GM19467 (cell line): ENCODE results near the gene PEX14.

ENCODE experiments used
- ATAC-seq: cut with Tn5 transposase; IDR thresholded peaks from one replicate; pipeline ENCODE4 v1.9.1; 2021; ENCODE audit warnings: mild to moderate bottlenecking, moderate library complexity; ENCODE audit not compliant: unreplicated experiment

Gene PEX14

DNA sequence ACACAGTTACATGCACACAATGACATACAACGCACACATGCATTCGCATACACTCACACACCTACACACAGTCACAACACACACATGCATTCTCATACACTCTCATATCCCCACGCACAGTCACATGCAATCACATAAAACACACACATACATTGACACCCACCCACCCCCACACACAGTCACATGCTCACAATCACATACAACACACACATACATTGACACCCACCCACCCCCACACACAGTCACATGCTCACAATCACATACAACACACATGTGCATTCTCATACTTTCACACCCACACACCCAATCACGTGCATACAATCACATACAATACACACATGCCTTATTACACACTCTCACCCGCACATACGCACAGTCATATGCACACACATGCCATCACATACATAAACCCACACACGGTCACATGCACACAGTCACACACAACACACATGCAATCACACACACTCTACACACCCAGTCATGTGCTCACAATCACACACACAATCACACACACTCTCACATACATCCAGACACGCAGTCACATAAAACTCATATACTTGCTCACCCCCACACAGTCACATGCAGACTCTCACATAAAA lies 187.4 kb downstream of the PEX14 start:
- ATAC-seq, result no peak

DNA sequence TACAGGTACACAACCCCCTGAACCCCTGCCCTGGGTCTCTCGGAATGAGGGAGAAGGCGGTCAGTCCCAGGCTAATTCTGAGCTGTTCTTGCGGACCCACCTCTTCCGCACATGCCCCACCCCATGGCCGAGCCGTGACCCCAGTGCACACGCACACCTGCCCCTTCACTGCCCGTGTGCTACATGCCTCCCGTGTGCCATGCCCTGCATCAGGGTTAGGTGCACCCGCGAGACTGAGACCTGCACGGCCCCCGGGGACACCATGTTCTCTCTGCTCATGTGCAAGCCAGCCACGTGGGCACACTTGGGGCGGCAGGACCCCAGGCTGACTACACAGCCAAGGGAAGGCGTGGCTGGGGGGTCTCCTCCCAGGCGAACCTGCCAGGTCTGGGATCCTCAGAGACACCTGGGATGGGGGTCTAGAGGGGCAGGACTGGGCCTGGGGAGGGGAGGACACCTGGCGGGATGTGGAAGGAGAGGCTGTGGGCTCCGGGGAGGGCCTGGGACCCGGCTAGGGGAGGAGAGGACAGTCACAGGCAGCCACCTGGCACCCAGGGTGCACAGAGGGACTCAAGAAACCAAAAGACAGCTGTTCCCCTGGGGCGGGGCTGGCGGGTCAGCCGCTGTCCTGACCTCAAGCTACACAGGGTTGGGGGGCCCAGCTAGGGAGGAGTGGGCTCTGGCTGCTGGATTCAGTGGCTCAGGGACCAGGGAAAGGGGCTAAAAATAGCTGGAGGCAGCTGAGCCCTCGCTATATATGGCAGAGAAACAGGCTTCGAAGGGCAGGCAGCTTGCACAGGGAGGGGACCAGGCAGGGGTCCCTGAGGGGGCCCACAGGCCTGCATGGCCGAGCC lies 188.3 kb downstream of the PEX14 start:
- ATAC-seq, result no peak

DNA sequence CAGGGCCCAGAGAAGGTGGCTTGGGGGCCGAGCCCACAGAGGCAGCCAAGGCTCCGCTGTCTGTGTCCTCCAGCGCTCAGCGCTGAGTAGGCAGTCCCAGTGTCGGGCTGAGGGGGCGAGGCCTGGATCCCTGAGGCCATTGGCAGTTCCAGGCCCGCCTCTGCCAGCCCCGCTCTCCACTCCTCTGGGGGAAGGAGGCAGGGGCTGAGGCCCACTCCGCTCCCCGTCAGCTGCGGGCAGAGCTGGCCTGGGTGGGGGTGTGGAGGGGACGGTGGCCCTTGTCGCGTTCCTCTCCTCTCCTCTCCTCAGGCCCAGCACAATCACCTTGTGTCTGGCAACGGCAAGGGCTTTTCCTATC lies 188.9 kb downstream of the PEX14 start:
- ATAC-seq, result no peak

GRCh38 chr1:10664251-10664650 lies 189.5 kb downstream of the PEX14 start:
- no peak for ATAC-seq

DNA sequence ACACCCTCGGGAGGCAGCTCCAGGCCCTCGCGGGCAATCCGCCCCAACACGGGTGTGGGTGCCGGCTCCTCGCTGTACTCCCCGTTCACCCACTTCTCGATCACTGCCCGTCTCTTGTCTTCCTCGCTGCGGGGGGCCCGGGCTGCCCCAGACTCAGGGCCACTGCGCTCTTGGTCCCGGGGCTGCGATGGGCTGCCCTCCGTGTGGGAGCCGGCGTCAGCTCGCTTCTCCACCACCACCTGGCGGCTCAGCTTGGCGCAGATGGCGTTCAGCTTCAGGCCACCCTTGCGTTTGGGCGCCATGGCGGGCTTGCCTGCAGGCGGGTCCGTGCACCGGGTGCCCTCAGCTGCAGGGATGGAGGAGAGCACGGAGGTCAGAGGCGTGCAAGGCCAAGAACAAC lies 190.5 kb downstream of the PEX14 start:
- ATAC-seq, result no peak

DNA sequence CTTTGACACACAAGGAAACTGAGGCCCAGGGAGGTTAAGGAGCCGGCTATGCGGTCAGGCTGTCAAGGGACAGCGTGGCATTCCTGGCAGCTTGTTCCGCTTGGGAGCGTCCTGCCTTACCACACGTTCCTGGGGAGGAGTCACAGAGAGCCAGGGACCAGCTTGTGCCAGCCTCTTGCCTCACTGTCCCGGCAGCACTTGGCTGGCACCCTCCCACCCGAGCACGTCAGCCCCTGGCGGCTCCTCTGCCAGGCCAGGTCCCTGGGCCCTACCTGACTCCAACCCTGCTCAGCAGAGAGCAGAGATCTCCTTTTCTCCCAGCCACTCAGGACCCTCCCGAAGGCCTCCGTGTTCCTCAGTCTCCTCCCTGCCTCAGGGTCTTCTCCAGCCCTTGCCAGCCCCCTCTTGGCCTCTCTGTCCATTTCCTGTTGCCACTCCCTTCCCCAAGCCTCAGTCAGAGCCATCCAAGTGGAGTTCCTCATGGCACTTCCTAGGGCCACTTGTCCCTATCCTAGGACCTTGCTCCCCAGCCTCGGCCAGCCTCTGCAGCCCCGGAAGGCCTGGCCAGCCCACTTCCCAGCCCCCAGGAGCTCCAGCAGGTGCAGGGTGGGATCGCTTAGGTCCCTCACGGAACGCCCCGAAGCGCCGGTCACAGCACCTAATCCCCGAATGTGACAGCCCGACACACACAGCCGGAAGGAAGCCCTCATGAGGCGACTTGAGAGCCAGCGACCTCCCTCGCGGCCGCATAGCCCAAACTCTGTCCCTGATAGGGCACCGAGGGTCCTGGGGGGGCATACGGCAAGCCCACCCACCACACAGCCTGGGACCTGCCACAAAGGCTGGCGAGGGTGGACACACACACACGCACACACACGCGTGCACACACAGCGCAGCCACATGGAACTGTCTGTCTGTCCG lies 191.4 kb downstream of the PEX14 start:
- ATAC-seq, result no peak

DNA sequence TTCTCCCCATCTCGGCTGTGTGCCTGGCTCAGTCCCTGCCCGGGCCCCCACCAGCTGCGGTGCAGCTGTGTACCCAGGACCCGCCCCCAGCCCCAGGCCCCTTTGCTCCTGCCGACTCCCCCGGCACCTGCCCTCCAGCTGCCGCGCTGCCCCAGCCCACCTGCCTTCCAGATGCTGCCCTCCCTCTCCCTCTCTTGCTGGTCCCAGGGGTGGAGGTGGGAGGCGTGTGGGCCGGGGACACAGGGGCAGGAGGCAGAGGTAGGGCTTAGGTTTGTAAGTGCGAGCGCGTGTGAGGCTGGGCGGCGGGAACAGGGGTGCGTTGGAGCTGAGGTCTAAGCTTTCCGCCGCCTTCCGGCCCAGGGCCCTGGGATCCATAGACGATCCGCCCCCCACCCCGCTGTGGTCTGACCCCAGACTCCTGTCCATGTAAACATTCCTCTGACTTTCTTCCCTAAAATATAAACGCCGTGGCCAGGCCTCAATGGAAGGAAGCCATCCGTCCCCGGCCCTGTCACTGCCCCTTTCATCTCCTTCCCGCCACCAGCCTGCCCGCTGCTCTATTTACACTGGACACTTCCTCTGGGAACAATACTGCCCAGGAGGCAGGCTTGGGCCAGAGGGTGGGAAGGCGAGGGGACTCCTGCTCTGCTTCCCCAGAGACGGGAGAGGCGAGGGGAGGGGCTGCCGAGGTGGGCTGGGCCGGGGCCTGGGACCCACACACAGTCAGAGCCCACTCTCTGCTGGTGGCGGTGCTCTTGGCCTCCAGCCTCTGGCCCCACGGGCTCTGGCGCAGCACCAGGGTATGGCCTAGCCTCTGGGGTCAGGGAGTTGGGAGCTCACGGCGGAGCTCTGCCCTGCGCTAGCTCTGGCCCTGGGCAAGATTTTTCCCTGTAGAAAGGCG lies 193.4 kb downstream of the PEX14 start:
- ATAC-seq, result no peak

- ATAC-seq, result no peak
Observed at GRCh38 chr1:10669570-10669969, 194.8 kb downstream of the PEX14 start.

- no peak for ATAC-seq
Observed at GRCh38 chr1:10670190-10670589, 195.4 kb downstream of the PEX14 start.

GRCh38 chr1:10671090-10671489 lies 196.3 kb downstream of the PEX14 start:
- no peak for ATAC-seq

DNA sequence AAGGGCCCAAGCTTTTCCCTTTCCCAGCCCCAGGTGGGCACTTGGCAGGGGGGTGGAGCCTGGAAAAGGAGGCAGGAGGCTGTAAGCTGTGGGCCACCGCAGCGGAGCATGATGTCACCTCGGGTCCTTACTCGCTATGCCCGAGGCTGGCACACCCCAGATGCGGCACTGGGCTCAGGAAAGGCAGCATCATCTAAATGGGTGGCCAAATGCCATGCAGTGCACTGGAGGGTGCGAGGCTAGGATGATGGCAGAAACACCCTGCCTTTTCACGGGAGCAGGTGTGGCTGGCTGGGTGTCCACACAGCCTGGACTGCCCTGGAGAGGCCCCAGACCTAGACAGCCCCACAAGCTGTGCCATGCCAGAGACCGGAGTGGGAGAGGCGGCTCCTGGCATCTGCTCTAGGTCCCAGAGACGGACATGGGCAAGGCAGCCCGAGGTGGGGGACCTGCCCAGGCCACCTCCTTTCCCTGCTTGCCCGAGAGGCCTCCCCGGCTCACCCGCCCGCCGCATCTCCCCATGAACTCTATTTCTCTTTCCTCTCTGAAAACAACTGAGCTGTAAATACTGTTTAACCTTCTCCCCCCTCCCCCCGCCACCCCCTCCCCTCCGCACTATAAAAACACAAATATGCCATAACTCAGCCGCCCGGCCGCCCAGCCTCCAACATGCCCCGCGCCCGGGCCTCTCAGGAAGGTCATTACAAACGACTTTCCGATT lies 197.0 kb downstream of the PEX14 start:
- no peak for ATAC-seq

DNA sequence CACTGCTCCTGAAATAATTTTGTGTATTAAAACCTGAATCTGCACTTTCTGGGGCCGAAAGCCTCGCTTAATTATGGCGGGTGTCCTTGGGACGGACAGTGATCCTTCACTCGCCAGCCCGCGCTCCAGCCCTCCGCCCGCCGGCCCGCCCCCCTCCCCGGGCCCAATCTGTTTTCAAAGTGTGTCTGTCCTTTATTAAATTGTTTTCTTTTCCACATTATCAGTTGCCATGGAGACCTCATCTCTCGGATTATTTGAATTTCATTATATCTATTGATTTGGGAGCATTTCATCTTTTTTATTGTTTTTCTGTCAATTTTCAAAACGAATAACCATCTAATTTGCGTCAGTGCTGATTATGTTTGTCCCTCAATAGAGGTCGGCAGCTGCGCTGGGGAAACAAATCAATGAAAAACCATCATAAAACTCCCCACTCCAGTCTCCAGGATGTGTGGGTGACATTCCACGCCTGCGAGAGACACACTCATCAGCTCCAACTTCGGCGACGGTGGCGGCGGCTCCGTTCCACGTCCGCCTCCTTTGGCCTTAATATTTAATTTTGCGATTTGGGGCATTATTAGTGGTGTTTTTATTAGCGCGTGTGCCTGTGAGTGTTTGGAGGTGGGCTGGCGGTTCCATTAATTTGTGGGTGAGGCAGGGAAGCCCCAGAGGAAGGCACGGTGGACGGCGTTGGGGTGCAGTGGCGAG lies 197.7 kb downstream of the PEX14 start:
- no peak for ATAC-seq

GRCh38 chr1:10673109-10673711 lies 198.5 kb downstream of the PEX14 start:
- ATAC-seq, result no peak

DNA sequence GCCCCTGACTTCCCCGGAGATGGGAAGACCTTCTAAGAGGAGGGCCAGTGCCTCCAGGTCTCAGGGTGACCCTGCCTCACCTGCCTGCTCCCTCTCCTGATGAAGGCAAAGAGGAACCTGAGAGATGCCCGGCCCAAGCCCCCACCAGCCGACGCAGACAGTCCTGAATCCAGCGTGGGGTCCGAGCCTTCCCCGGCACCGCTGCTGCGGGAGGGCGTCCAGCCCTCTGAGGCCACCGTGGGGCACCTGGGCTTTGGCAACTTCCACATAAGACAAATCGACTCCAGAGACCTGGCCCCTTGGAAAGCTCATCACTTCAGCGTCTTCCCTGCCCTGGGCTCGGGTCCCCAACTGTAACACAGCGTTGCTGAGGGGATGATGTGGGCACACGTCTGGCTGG lies 199.5 kb downstream of the PEX14 start:
- ATAC-seq, result no peak

DNA sequence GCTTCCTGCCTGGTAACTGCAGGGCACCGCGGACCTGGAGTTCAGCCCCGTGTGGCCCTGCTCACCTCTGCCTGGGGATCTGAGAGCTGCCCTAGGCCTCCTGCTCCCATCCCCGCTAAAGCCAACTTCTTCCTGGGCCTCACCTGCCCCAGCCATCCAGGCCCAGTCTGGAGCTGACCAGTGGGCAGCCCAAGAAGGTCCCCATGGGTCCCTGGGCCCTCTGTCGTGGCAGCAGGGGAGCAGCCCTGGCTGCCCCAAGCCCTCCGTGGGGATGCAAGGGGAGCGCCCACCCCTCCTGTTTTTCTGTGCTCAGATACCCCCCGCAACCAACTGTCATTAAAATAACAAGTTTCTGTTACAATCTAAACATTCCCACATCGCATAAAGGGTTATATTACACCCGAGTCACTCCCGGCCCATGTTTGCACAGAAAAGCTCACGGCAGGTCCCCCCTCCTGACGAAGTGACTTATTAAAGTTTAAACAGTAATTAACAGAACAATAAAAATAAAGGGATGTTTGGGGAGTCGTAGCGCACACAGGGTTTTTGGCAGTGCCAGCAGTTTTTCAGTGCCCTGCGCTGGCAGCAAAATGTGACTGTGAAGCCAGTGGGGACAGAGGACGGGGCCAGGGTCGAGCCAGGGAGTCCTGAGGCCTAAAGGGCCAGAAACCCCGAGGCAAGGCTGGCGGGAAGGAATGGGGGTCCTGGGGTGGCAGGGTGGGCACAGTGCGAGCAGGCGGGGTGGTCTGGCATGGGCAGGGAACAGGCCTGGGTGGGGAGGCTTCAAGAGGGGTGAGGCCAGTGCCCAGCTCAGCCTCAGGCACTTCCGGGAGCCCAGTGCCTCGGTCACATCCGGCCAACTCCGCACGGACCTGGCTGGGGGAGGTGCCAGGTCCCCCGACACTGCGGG lies 200.2 kb downstream of the PEX14 start:
- ATAC-seq, result no peak

GRCh38 chr1:10675813-10676212 lies 201.1 kb downstream of the PEX14 start:
- no peak for ATAC-seq

GRCh38 chr1:10676963-10677362 lies 202.2 kb downstream of the PEX14 start:
- no peak for ATAC-seq
